GM06990 (cell line): Measurements from ENCODE around the gene CREG1.
A peak's percentile ranks its signal among the peaks of the same experiment; 100 is the strongest.
"Not testable (repeated sequence)": the region's sequence is repeated elsewhere in the genome, so short reads cannot be mapped to it uniquely, and the experiment has no call there.

Source experiments
- DNase-seq: peaks from one replicate; pipeline ENCODE4 v3.0.0-alpha.2; 2011; ENCODE audit not compliant: insufficient read length; ENCODE audit errors: extremely low read depth
- H3K27me3 ChIP-seq: replicated peaks from 2 replicates; pipeline ENCODE4 v1.6.0; 2011; ENCODE audit warnings: low read length; ENCODE audit not compliant: control insufficient read depth, insufficient read depth
- H3K36me3 ChIP-seq: 2 replicates; pipeline ENCODE4 v1.5.1; 2011; ENCODE audit warnings: low read length; ENCODE audit not compliant: control insufficient read depth, insufficient read depth
- H3K4me3 ChIP-seq: replicated peaks from 2 replicates; pipeline ENCODE4 v1.5.1; 2011; ENCODE audit warnings: low read depth, mild to moderate bottlenecking, control low read depth, low read length
- TF ChIP-seq, protein P1 (sequence below): IDR thresholded peaks from 2 replicates; pipeline ENCODE4 v1.5.1; 2011; ENCODE audit warnings: low read length, control low read depth, mild to moderate bottlenecking, inconsistent platforms; ENCODE audit not compliant: insufficient read depth, poor library complexity, severe bottlenecking

Gene CREG1

DNA sequence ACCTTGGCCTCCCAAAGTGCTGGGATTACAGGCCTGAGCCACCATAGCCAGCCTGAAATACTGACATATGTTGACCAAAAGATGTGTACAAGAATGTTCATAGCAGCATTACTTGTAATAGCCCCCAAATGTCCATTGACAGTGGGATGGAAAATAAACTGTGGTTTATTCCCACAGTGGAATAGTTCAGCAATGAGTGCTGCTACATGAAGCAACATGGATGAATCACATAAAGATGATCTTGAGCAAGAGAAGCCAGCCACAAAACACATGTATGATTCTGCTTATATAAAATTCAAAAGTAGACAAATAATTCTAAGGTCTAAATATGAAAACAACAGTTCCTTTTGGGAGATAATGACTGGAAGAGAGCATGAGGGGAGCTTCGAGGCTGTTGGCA lies 9.1 kb upstream of the CREG1 start:
- Histone ChIP-seq H3K4me3 (no peak overlapping the region), H3K36me3 (no peaks in the 10 kb centered on the region), H3K27me3 (no peaks in the 10 kb centered on the region)
- TF ChIP-seq, protein P1, sequence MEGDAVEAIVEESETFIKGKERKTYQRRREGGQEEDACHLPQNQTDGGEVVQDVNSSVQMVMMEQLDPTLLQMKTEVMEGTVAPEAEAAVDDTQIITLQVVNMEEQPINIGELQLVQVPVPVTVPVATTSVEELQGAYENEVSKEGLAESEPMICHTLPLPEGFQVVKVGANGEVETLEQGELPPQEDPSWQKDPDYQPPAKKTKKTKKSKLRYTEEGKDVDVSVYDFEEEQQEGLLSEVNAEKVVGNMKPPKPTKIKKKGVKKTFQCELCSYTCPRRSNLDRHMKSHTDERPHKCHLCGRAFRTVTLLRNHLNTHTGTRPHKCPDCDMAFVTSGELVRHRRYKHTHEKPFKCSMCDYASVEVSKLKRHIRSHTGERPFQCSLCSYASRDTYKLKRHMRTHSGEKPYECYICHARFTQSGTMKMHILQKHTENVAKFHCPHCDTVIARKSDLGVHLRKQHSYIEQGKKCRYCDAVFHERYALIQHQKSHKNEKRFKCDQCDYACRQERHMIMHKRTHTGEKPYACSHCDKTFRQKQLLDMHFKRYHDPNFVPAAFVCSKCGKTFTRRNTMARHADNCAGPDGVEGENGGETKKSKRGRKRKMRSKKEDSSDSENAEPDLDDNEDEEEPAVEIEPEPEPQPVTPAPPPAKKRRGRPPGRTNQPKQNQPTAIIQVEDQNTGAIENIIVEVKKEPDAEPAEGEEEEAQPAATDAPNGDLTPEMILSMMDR = no peak
- DNase-seq = no peak

DNA sequence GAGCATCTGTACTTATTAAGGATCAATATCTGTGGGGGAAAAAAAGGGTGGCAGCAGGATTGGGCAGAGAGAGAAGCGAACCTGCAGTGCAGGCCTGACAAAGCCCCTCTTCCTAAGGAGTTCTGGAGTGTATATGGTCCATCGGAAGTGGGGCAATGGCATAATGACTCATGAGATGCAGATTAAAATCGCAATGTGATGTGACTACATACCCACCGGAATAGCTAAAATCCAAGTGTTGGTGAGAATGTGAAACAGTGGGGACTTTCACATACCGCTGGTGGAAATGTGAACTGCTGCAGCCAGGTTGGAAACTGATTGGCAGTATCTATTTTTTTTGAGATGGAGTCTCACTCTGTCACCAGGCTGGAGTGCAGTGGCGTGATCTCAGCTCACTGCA lies 8.2 kb upstream of the CREG1 start:
- H3K27me3 ChIP-seq = no peaks in the 10 kb centered on the region
- H3K4me3 ChIP-seq = no peak overlapping the region
- H3K36me3 ChIP-seq = no peaks in the 10 kb centered on the region
- TF ChIP-seq, protein P1 = no peak
- no peak for DNase-seq

DNA sequence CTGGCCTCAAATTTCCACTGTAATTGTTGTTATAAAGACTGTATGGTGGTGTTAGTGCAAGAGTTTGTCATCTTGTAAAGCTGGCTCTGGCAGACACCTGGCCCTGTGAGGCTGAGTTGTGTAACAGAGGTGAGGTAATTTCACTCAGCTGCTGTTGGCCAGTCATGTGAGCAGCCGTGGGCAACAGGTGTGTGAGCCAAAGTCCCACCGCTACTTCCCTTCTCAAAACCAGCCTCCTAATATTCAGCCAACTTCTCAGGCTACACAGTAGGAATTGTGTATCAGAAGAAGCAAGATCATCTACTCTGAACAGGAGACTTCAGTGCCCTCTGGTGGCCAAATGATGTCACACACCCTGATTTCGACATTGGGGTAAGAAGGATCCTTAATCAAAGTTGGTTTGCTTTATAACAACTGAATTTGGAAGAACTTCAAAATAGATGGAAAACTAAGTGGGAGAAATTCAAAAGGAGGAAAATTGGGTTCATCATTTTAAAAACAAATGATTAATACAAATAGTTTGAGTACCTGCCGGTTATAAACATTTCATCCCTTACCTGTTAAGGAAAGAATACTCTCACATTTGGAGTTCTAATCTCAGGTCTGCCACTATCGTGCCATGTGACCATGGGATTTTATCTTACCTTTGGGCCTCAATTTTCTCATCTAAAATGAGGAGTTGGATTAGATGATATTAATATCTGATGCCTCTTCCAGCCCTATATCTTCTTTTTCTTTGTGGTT lies 2.6 kb upstream of the CREG1 start:
- H3K27me3 ChIP-seq = no peaks in the 10 kb centered on the region
- no peak overlapping the region for H3K4me3 ChIP-seq
- TF ChIP-seq, protein P1 = peak; percentile 85
- peak; percentile 68 for DNase-seq
- H3K36me3 ChIP-seq = no peaks in the 10 kb centered on the region

DNA sequence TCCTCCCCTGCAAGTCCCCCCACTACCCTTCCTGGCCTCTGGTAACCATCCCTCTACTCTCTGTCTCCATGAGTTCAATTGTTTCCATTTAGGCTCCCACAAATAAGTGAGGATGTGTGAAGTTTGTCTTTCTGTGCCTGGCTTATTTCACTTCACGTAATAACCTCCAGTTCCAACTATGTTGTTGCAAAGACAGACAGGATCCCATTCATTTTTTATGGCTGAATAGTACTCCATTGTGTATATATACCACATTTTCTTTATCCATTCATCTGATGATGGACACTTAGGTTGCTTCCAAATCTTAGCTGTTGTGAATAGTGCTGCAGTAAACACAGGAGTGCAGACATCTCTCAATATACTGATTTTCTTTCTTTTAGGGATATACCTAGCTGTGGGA lies 1.5 kb upstream of the CREG1 start:
- H3K4me3 ChIP-seq, DNase-seq, H3K36me3 ChIP-seq, H3K27me3 ChIP-seq: not testable (repeated sequence)

DNA sequence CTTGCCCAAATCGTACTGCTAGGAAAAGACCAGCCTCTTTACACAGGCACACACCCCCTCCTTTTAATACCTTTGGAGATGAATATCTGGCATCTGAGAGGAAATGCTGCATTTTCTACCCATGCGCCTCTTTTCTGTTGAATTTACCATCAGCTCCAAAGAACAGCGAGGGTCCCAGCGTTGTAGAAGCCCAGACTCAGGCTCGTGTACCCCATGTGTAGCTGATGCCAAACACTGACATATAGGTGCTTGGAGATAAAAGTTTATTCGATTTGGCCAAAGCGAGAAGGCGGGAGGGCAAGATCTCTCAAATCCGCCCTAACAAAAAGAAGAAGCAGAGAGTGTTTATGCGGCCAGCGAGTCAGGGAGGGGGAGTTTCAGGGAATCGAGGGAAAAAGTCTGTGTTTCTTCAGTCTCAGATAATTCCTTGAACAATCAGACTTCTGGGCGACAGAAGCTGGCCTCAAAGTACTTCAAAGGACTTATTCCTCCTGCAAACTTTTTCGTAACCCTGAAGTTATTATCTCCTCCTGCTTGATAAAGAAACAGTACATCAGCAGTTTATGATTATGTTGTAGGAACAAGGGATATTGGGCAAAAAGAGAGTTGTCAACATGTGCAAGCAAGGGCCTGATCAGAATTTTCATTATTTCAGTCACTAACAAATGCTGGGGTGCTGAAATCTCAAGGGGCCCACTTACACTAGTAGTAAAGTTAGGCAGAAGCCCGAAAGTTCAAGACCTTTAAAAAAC lies 642 bp upstream of the CREG1 start:
- Histone ChIP-seq H3K4me3 (peak overlapping the region; percentile 74), H3K36me3 (no peaks in the 10 kb centered on the region), H3K27me3 (no peaks in the 10 kb centered on the region)
- no peak for DNase-seq
- TF ChIP-seq, protein P1 = no peak

DNA sequence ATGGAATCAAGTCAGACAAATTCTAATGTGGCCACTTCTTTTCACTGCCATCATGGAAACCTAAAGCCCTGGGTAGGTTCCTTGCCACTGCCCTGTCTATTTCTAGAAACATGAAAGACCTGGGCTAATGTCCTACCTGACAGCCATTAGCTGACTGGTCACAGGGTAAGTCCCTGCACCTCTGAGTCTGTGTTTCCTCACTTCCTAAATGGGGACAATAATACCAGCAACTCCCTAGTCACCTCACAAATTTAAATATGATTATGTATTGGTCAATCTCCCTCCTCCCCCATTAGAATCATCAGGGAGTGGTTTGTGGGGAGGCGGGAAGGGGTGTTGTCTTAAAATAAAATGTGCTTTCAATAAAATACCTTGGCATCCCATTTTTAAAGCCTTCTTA lies 2.2 kb downstream of the CREG1 start:
- no peak for DNase-seq
- TF ChIP-seq, protein P1 = no peak
- Histone ChIP-seq H3K4me3 (no peak overlapping the region), H3K27me3 (no peaks in the 10 kb centered on the region), H3K36me3 (no peaks in the 10 kb centered on the region; the same call in 1 of the 2 replicates)
